ENCODE measurements around the gene ZNF484.
A peak's percentile ranks its signal among the peaks of the same experiment; 100 is the strongest.
"Not testable (repeated sequence)": the region's sequence is repeated elsewhere in the genome, so short reads cannot be mapped to it uniquely, and the experiment has no call there.

ZNF484 gene

GRCh38 chr9:92877531-92878430 lies at the start of gene ZNF484:
TSS of gene ZNF484 (minus strand) at chr9:92878038. CDS start at chr9:92875029, 3,009 bp downstream.
- peak within 1 kb of the TSS; percentile 90 for H3K9ac ChIP-seq (ENCODE audit: low read length)
- H3K4me1 ChIP-seq (ENCODE audit: control insufficient read depth, insufficient read depth, low read length): peaks cover 16% of the 10 kb centered on the region
- H3K9me3 ChIP-seq (ENCODE audit: control insufficient read depth, insufficient read depth, low read depth, low read length): no peaks in the 10 kb centered on the region
- H3K27ac ChIP-seq (ENCODE audit: low read depth, low read length): no peak within 1 kb of the TSS
- H3K36me3 ChIP-seq (ENCODE audit: control insufficient read depth, insufficient read depth, low read length): no peaks in the 10 kb centered on the region
- peak within 1 kb of the TSS; percentile 93 for H3K4me3 ChIP-seq (ENCODE audit: low read depth, low read length)
- H3K27me3 ChIP-seq (ENCODE audit: control insufficient read depth, insufficient read depth, low read length): no peaks in the 10 kb centered on the region

DNA sequence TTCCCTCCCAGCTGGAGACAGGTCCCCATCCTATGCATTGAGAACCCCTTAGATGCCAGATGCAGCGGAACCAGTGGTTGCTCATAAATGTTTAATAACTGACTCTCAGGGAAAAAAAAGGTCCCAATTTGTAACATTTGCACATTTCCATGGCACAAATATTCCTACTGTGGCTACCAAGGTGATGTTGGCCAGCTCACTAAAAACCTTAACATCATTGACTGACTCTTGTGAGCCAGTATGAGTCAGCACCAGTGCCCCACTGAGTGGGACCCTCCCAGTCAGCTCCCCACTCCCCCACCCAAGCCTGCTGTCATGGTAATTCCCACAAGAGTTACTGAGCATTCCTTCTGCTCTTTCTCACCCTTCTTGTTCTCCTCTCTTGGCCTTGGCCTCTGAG lies 42.6 kb upstream of the ZNF484 start:
- Histone ChIP-seq H3K9ac (ENCODE audit: low read length) (no peak overlapping the region), H3K9me3 (ENCODE audit: control insufficient read depth, insufficient read depth, low read depth, low read length) (no peaks in the 10 kb centered on the region), H3K4me3 (ENCODE audit: low read depth, low read length) (no peak overlapping the region), H3K4me1 (ENCODE audit: control insufficient read depth, insufficient read depth, low read length) (no peaks in the 10 kb centered on the region), H3K27me3 (ENCODE audit: control insufficient read depth, insufficient read depth, low read length) (no peaks in the 10 kb centered on the region), H3K27ac (ENCODE audit: low read depth, low read length) (no peak overlapping the region), H3K36me3 (ENCODE audit: control insufficient read depth, insufficient read depth, low read length) (no peaks in the 10 kb centered on the region)

- H3K9me3 ChIP-seq (ENCODE audit: control insufficient read depth, insufficient read depth, low read depth, low read length): no peaks in the 10 kb centered on the region
- no peaks in the 10 kb centered on the region for H3K36me3 ChIP-seq (ENCODE audit: control insufficient read depth, insufficient read depth, low read length)
- no peaks in the 10 kb centered on the region for H3K4me1 ChIP-seq (ENCODE audit: control insufficient read depth, insufficient read depth, low read length)
- H3K9ac ChIP-seq (ENCODE audit: low read length): no peak overlapping the region
- H3K4me3 ChIP-seq (ENCODE audit: low read depth, low read length): no peak overlapping the region
- H3K27ac ChIP-seq (ENCODE audit: low read depth, low read length): no peak overlapping the region
- no peaks in the 10 kb centered on the region for H3K27me3 ChIP-seq (ENCODE audit: control insufficient read depth, insufficient read depth, low read length)
Measured at GRCh38 chr9:92917176-92917800, 39.5 kb upstream of the ZNF484 start.

DNA sequence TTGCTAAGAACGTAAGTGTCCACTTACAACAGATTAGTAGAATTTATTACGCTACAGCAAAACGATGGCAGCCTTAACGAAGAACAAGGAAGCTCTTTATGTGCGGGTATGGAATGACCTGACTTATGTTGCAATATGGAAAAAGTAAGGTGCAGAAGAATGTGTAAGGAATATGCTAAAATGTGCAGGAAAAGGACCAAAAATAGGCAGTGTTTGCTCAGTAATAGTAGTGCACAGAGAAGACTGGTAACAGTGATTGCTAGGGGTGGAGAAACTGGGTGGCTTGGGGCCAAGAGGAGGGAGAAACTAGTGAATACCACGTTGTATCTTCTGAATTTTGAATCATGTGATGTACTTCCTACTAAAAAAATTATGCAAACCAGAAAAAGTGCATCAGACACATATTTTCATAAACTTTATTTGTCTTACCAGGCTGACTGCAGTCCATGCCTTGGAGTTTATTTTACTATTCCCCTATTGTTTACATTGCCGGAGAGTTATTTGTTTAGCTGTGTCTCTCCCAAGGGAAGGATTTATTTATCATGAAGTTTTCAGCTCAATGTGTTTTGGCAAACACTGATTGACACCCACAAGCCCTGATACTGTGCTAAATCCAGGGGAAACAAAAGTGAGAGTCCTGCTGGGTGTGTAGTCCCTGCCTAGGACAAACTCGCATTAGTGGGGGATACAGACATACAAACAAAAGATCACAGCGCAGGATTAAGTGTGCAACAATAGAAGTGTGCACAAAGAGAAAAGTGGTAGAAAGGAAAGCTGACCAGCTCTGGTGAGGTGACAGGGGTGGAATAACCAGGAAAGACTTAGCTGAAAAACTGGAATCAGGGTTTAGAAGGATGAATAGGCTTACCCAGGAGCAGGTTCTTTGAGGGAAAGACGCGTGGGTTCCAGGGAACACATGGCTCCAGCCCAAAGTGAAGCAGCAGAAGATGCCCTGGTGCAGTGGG lies 34.0 kb upstream of the ZNF484 start:
- Histone ChIP-seq H3K27me3 (ENCODE audit: control insufficient read depth, insufficient read depth, low read length) (no peaks in the 10 kb centered on the region), H3K4me1 (ENCODE audit: control insufficient read depth, insufficient read depth, low read length) (no peaks in the 10 kb centered on the region), H3K9ac (ENCODE audit: low read length) (no peak overlapping the region), H3K27ac (ENCODE audit: low read depth, low read length) (no peak overlapping the region), H3K9me3 (ENCODE audit: control insufficient read depth, insufficient read depth, low read depth, low read length) (no peaks in the 10 kb centered on the region), H3K4me3 (ENCODE audit: low read depth, low read length) (no peak overlapping the region), H3K36me3 (ENCODE audit: control insufficient read depth, insufficient read depth, low read length) (no peaks in the 10 kb centered on the region)

- H3K36me3 ChIP-seq (ENCODE audit: control insufficient read depth, insufficient read depth, low read length); H3K9ac ChIP-seq (ENCODE audit: low read length); H3K27me3 ChIP-seq (ENCODE audit: control insufficient read depth, insufficient read depth, low read length); H3K9me3 ChIP-seq (ENCODE audit: control insufficient read depth, insufficient read depth, low read depth, low read length); H3K4me1 ChIP-seq (ENCODE audit: control insufficient read depth, insufficient read depth, low read length); H3K27ac ChIP-seq (ENCODE audit: low read depth, low read length); H3K4me3 ChIP-seq (ENCODE audit: low read depth, low read length): not testable (repeated sequence)
Measured at GRCh38 chr9:92905137-92905536, 27.3 kb upstream of the ZNF484 start.

- Histone ChIP-seq H3K27ac (ENCODE audit: low read depth, low read length) (no peak overlapping the region), H3K4me3 (ENCODE audit: low read depth, low read length) (no peak overlapping the region), H3K27me3 (ENCODE audit: control insufficient read depth, insufficient read depth, low read length) (no peaks in the 10 kb centered on the region), H3K4me1 (ENCODE audit: control insufficient read depth, insufficient read depth, low read length) (no peaks in the 10 kb centered on the region), H3K9me3 (ENCODE audit: control insufficient read depth, insufficient read depth, low read depth, low read length) (no peaks in the 10 kb centered on the region), H3K9ac (ENCODE audit: low read length) (no peak overlapping the region), H3K36me3 (ENCODE audit: control insufficient read depth, insufficient read depth, low read length) (no peaks in the 10 kb centered on the region)
Measured at GRCh38 chr9:92897323-92897722, 19.5 kb upstream of the ZNF484 start.

DNA sequence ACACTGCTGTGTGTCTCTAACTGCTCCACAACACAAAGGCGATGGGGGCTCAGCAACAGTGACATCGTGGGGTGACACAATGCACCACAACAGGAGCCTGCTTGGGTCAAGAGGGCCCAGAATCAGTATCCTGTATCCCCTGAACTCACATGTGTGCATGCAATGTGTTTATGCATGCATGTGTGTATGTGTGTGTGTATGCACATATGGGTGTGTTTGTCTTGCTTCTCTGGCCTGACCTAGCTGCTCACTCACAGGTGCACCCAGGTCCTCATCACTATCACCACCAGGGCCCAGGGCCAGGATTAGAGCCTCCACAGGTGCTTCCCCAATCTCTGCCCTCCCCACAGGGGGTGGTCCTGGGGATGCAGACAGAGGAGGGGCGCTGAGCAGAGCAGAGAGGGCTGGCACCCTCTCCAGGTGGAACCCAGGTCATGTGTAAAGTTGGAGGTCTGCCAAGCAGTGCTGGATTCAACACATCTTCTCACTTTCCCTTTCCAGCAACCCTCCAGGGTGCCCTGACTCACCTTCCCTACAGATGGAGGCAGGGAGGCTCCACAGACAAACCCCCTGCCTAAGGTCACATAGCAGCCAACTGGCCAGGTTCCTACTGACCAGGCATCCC lies 18.1 kb upstream of the ZNF484 start:
- Histone ChIP-seq H3K36me3 (ENCODE audit: control insufficient read depth, insufficient read depth, low read length) (no peaks in the 10 kb centered on the region), H3K4me1 (ENCODE audit: control insufficient read depth, insufficient read depth, low read length) (peaks cover 9% of the 10 kb centered on the region), H3K4me3 (ENCODE audit: low read depth, low read length) (no peak overlapping the region), H3K27me3 (ENCODE audit: control insufficient read depth, insufficient read depth, low read length) (no peaks in the 10 kb centered on the region), H3K9ac (ENCODE audit: low read length) (no peak overlapping the region), H3K9me3 (ENCODE audit: control insufficient read depth, insufficient read depth, low read depth, low read length) (no peaks in the 10 kb centered on the region), H3K27ac (ENCODE audit: low read depth, low read length) (no peak overlapping the region)

DNA sequence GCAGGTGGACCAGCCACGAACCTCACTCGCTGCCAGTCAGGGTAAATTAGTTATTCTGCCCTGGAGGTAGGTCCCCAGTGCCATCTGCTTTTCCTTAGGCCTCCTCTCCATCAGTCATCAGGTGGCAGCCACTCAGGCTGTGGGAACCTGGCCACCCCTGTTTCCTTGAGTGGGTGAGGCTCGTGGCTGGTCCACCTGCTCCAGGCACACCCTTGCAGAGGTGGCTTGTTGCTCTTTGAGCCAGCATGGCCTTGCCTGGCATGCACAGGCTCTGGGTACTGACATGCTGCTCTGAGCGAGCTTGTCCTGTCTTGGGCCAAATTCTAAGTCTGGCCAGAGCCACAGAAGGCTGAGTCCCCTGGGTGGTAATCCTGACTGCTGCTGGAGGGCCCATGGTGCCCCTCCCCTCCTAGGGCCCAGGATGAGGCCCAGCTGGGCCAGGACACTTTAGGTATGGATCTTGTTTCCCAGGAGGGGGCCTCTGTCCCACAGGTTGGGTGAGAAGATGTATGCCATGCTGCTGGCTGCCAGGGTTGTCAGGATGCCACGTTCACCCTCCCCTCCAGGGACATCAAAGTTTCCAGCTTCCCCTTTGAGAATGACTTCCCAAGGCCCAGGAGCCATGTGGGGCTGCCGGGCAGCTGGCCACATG lies 17.0 kb upstream of the ZNF484 start:
- H3K4me3 ChIP-seq (ENCODE audit: low read depth, low read length): no peak overlapping the region
- H3K27ac ChIP-seq (ENCODE audit: low read depth, low read length): no peak overlapping the region
- H3K4me1 ChIP-seq (ENCODE audit: control insufficient read depth, insufficient read depth, low read length): peaks cover 17% of the 10 kb centered on the region
- H3K36me3 ChIP-seq (ENCODE audit: control insufficient read depth, insufficient read depth, low read length): no peaks in the 10 kb centered on the region
- H3K27me3 ChIP-seq (ENCODE audit: control insufficient read depth, insufficient read depth, low read length): no peaks in the 10 kb centered on the region
- no peak overlapping the region for H3K9ac ChIP-seq (ENCODE audit: low read length)
- no peaks in the 10 kb centered on the region for H3K9me3 ChIP-seq (ENCODE audit: control insufficient read depth, insufficient read depth, low read depth, low read length)

GRCh38 chr9:92893916-92894610 lies 16.2 kb upstream of the ZNF484 start:
- H3K27me3 ChIP-seq (ENCODE audit: control insufficient read depth, insufficient read depth, low read length); H3K4me3 ChIP-seq (ENCODE audit: low read depth, low read length); H3K9ac ChIP-seq (ENCODE audit: low read length); H3K27ac ChIP-seq (ENCODE audit: low read depth, low read length); H3K36me3 ChIP-seq (ENCODE audit: control insufficient read depth, insufficient read depth, low read length); H3K9me3 ChIP-seq (ENCODE audit: control insufficient read depth, insufficient read depth, low read depth, low read length): not testable (repeated sequence)
- peaks cover 17% of the 10 kb centered on the region for H3K4me1 ChIP-seq (ENCODE audit: control insufficient read depth, insufficient read depth, low read length)

DNA sequence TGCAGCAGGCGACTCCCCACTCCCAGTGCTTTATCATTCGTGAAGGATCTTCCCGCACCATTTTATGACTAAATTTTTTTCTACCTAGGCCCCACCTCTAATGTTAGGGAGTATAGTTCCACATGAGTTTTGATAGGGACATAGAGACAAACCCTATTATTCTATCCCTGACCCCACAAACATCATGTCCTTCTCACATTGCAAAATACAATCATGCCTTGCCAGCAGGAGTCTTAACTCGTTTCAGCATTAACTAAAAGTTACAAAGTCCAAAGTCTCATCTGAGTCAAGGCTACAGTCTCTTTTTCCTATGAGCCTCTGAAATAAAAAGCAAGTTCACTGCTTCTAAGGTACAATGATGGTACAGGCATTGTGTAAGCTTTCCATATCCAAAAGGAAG lies 14.4 kb upstream of the ZNF484 start:
- H3K27ac ChIP-seq (ENCODE audit: low read depth, low read length); H3K4me3 ChIP-seq (ENCODE audit: low read depth, low read length); H3K27me3 ChIP-seq (ENCODE audit: control insufficient read depth, insufficient read depth, low read length); H3K9me3 ChIP-seq (ENCODE audit: control insufficient read depth, insufficient read depth, low read depth, low read length); H3K9ac ChIP-seq (ENCODE audit: low read length); H3K36me3 ChIP-seq (ENCODE audit: control insufficient read depth, insufficient read depth, low read length): not testable (repeated sequence)
- H3K4me1 ChIP-seq (ENCODE audit: control insufficient read depth, insufficient read depth, low read length): peaks cover 17% of the 10 kb centered on the region
